Measurements from ENCODE around the gene ADGRB2.

ADGRB2 gene

DNA sequence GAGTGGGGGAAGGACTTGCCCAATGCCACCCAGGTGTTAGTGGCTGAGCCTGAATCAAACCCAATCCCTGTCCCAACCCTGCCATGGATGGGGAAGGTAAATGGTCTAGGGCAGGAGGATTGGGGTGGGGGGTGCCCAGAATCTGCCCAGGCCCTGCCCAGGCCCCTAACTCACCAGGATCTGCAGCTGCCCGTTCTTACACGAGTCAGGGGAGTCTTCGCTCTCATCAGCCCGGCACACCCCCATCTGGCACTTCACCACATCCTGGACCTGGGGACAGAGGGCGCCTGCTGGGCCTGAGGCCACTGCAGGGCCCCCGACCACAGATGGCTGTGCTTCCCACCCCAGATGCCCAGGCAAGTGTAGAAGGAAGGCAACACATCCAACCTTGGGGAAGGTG lies 31.8 kb downstream of the ADGRB2 start:
- no peaks in the 10 kb centered on the region for H3K36me3 ChIP-seq (ENCODE audit: insufficient read depth, low read length)
- no peak overlapping the region for H3K27ac ChIP-seq (ENCODE audit: low read length)
- H3K27me3 ChIP-seq (ENCODE audit: insufficient read depth, low read length, poor library complexity) = no peaks in the 10 kb centered on the region
- H3K4me1 ChIP-seq (ENCODE audit: insufficient read depth, low read length) = no peaks in the 10 kb centered on the region
- no peak overlapping the region for H3K9ac ChIP-seq (ENCODE audit: low read depth, low read length)
- H3K79me2 ChIP-seq (ENCODE audit: insufficient read depth, low read length) = no peaks in the 10 kb centered on the region
- TF ChIP-seq EZH2 (IDR thresholded peaks at IDR 0.05; ENCODE audit: borderline replicate concordance, low read depth, low read length, severe bottlenecking) = no peak
- TF ChIP-seq, protein P1, sequence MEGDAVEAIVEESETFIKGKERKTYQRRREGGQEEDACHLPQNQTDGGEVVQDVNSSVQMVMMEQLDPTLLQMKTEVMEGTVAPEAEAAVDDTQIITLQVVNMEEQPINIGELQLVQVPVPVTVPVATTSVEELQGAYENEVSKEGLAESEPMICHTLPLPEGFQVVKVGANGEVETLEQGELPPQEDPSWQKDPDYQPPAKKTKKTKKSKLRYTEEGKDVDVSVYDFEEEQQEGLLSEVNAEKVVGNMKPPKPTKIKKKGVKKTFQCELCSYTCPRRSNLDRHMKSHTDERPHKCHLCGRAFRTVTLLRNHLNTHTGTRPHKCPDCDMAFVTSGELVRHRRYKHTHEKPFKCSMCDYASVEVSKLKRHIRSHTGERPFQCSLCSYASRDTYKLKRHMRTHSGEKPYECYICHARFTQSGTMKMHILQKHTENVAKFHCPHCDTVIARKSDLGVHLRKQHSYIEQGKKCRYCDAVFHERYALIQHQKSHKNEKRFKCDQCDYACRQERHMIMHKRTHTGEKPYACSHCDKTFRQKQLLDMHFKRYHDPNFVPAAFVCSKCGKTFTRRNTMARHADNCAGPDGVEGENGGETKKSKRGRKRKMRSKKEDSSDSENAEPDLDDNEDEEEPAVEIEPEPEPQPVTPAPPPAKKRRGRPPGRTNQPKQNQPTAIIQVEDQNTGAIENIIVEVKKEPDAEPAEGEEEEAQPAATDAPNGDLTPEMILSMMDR (IDR thresholded peaks at IDR 0.05; ENCODE audit: borderline replicate concordance, extremely low read depth, low read length, poor library complexity, severe bottlenecking) = no peak
- DNase-seq (no peak), ATAC-seq (ENCODE audit: insufficient read depth, low read depth) (no peak)
- peaks cover 4% of the 10 kb centered on the region for H4K20me1 ChIP-seq (ENCODE audit: insufficient read depth, low read length)
- no peak overlapping the region for H2AFZ ChIP-seq (ENCODE audit: low read depth, low read length)
- H3K9me3 ChIP-seq (ENCODE audit: insufficient read depth, low read length, severe bottlenecking) = no peaks in the 10 kb centered on the region
- H3K4me2 ChIP-seq (ENCODE audit: insufficient read depth, low read length) = no peak overlapping the region
- no peak overlapping the region for H3K4me3 ChIP-seq (ENCODE audit: low read depth in 1 of 2, low read length in 2 of 2)

DNA sequence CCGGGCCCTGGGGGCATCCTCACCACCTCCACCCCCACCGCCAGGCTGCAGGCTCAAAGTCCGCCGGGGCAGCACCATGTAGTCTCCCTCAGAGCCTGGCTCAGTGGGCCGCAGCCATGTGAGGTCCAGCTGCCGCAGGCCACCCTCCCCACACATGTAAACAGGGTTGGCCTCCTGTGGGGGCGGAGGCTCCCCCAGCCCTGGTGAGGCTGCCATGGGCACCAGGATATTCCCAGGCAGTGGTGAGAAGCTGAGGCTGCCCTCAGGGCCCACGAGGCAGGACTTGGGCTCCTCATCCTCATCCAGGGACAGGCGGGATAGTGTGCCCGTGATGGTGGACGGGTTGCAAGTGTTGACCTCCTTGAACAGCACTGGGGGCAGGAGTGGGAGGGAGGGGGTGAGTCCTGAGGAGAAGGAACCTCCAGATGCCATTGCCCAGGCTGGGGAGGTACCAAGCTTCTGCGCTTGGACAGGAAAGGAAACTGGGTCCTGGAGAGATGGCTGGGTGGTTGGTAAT lies 33.0 kb downstream of the ADGRB2 start:
- TF ChIP-seq EZH2 (IDR thresholded peaks at IDR 0.05; ENCODE audit: borderline replicate concordance, low read depth, low read length, severe bottlenecking) = no peak
- TF ChIP-seq, protein P1 (IDR thresholded peaks at IDR 0.05; ENCODE audit: borderline replicate concordance, extremely low read depth, low read length, poor library complexity, severe bottlenecking) = no peak
- DNase-seq (no peak), ATAC-seq (ENCODE audit: insufficient read depth, low read depth) (no peak)
- H3K4me1 ChIP-seq (ENCODE audit: insufficient read depth, low read length) = no peaks in the 10 kb centered on the region
- H3K9me3 ChIP-seq (ENCODE audit: insufficient read depth, low read length, severe bottlenecking) = no peaks in the 10 kb centered on the region
- no peak overlapping the region for H3K9ac ChIP-seq (ENCODE audit: low read depth, low read length)
- no peak overlapping the region for H2AFZ ChIP-seq (ENCODE audit: low read depth, low read length)
- no peak overlapping the region for H3K4me2 ChIP-seq (ENCODE audit: insufficient read depth, low read length)
- no peaks in the 10 kb centered on the region for H3K36me3 ChIP-seq (ENCODE audit: insufficient read depth, low read length)
- peaks cover 7% of the 10 kb centered on the region for H4K20me1 ChIP-seq (ENCODE audit: insufficient read depth, low read length)
- no peaks in the 10 kb centered on the region for H3K27me3 ChIP-seq (ENCODE audit: insufficient read depth, low read length, poor library complexity)
- H3K79me2 ChIP-seq (ENCODE audit: insufficient read depth, low read length) = no peaks in the 10 kb centered on the region
- H3K4me3 ChIP-seq (ENCODE audit: low read depth in 1 of 2, low read length in 2 of 2) = no peak overlapping the region
- H3K27ac ChIP-seq (ENCODE audit: low read length) = no peak overlapping the region

DNA sequence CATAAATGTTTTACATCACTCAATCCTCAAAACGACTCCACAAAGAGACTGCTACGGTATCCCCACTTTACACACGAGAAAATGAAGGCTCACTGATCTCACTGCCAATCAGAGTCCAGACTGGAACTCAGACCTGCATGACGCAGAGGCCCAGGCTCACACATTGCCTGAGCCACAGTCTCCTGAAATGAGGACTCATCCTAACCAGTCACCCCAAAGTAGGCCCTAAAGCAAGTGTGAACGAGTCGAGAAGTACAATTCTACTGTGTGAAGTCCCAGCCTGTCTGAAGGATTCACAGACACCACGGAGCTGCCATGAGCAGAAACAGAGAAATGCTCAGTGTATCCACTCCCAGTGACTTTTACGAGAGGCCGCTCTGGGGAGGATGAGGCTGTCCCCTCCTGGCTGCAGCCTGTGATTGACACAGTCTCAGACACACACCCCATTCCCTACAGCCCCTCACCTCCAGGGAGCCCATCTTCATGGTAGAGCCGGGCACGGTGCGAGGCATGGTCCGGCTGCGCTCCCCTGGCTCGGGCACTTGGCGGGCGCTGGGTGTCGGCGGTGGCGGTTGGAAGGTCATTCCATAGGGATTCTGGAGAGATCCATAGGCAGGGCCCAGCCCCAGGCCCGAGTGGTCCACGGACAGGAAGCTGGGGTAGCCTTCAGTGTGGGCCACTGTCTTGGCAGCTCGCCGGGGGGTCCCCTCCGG lies 33.6 kb downstream of the ADGRB2 start:
- H3K9me3 ChIP-seq (ENCODE audit: insufficient read depth, low read length, severe bottlenecking) = no peaks in the 10 kb centered on the region
- TF ChIP-seq, protein P1 (IDR thresholded peaks at IDR 0.05; ENCODE audit: borderline replicate concordance, extremely low read depth, low read length, poor library complexity, severe bottlenecking) = no peak
- no peak for TF ChIP-seq EZH2 (IDR thresholded peaks at IDR 0.05; ENCODE audit: borderline replicate concordance, low read depth, low read length, severe bottlenecking)
- DNase-seq = no peak
- H3K27ac ChIP-seq (ENCODE audit: low read length) = no peak overlapping the region
- no peaks in the 10 kb centered on the region for H3K79me2 ChIP-seq (ENCODE audit: insufficient read depth, low read length)
- no peak overlapping the region for H3K4me2 ChIP-seq (ENCODE audit: insufficient read depth, low read length)
- H4K20me1 ChIP-seq (ENCODE audit: insufficient read depth, low read length) = peaks cover 7% of the 10 kb centered on the region
- H3K36me3 ChIP-seq (ENCODE audit: insufficient read depth, low read length) = no peaks in the 10 kb centered on the region
- no peaks in the 10 kb centered on the region for H3K27me3 ChIP-seq (ENCODE audit: insufficient read depth, low read length, poor library complexity)
- H3K4me3 ChIP-seq (ENCODE audit: low read depth in 1 of 2, low read length in 2 of 2) = no peak overlapping the region
- H2AFZ ChIP-seq (ENCODE audit: low read depth, low read length) = no peak overlapping the region
- no peak for ATAC-seq (ENCODE audit: insufficient read depth, low read depth)
- H3K9ac ChIP-seq (ENCODE audit: low read depth, low read length) = no peak overlapping the region
- H3K4me1 ChIP-seq (ENCODE audit: insufficient read depth, low read length) = no peaks in the 10 kb centered on the region

Measured in DND-41 (cell line).